Stimulated activated effector memory CD8-positive, alpha-beta T cell treated with anti-CD3 and anti-CD28 coated beads, Interleukin-12 subunit alpha, Interleukin-12 subunit beta, amount 100 ng/mL, for 72 hours (primary cell): ENCODE data around the gene SOX9.

Experiments used
- ATAC-seq: fragments of 150-1000 bp; cut with Tn5 transposase; 2 replicates; pipeline ENCODE4 v1.10.0; 2021
- DNase-seq, 2 donors: peaks; one replicate each; pipeline ENCODE4 v3.0.0; 2021 to 2022; ENCODE audit warnings: low spot score in 2 of 2
- H3K27ac Mint-ChIP-seq: one replicate; pipeline ENCODE4 v1.8.0; 2022; ENCODE audit warnings: mild to moderate bottlenecking, mixed read lengths
- H3K36me3 Mint-ChIP-seq: one replicate; pipeline ENCODE4 v1.8.0; 2022; ENCODE audit warnings: mild to moderate bottlenecking, mixed read lengths
- H3K4me1 Mint-ChIP-seq: one replicate; pipeline ENCODE4 v1.8.0; 2022; ENCODE audit warnings: mixed read lengths
- H3K4me3 Mint-ChIP-seq: one replicate; pipeline ENCODE4 v1.8.0; 2022; ENCODE audit warnings: mild to moderate bottlenecking, mixed read lengths
- H3K9me3 Mint-ChIP-seq: one replicate; pipeline ENCODE4 v1.8.0; 2022; ENCODE audit warnings: mixed read lengths

Gene SOX9

DNA sequence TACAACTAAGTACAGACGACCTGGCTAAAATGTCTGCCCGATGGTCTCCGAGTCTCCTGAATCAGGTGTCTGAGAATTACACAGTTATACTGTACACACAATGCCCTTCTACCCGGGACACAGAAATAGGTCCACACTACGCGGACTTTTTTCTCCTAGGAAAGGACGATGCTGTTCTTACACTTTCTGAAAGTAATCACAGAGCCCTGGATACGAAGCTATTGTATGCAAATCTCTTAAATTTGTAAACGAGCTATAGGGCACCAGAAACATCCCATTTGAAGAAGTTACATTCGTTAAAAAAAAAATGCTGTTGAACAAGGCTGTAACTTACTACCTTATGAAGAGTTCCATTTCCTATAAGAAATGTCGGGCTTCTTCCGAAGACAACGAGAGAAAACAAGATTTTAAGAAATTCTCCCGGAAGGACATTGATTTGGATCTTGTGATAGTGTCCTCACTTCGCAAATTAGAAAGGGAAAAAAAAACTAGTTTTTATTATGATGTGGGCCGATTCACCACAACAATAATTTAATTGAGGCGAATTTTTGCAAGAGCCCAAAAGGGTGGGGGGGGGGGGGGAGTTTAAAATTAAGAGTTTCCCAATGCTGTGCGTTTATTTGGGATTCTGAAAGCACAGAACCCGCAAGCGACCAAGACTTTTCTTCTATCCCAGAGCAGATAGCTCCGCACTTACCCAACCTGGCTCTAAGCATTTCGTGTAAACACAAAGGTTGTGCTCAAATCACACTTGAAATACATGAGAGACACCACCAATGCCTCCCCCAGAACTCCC is 1.5 kb upstream of the SOX9 start:
- Mint-ChIP-seq H3K36me3 (peaks cover 6% of the 10 kb centered on the region), H3K4me3 (no peak overlapping the region), H3K9me3 (no peaks in the 10 kb centered on the region), H3K4me1 (peaks cover 6% of the 10 kb centered on the region), H3K27ac (no peak overlapping the region)
- ATAC-seq (no peak), DNase-seq (no peak)

DNA sequence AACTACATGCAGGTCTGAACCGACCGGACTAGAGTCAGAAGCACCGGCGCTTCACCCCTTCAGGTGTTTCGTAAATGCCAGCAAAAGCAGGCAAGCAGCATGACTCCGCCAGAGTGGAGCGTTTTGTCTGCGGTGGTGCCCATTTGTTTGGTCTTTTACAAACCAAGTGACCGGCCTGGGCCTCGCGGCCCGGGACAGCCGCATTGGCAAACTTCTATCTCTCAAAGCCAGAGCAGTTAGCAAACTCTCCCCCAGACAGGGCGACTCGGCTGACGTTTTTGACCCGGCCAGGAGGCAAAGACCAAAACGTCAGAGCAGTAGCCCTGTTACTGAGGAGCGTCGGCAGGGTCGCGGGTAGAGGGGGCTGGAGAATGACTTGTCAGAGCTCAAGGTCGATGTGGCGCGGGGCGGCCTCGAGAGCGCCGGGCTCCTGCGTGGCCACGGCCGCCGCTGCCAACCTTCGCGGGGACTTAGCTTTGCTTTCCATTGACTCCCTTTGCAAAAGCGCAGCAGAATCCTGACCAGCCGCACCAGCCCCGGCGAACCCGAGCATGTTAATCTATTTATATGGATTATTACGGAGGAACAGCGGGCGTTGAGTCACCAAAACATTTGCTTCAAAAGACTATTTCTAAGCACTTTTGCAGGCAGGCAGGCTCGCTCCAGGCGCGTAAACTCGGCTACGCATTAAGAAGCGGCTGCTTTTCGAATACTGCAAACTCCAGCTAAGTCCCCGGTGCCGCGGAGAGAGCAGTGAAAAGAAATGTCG is 763 bp upstream of the SOX9 start:
- Mint-ChIP-seq H3K36me3 (peaks cover 6% of the 10 kb centered on the region), H3K4me3 (no peak overlapping the region), H3K4me1 (peaks cover 6% of the 10 kb centered on the region), H3K9me3 (no peaks in the 10 kb centered on the region), H3K27ac (no peak overlapping the region)
- DNase-seq (no peak), ATAC-seq (no peak)

DNA sequence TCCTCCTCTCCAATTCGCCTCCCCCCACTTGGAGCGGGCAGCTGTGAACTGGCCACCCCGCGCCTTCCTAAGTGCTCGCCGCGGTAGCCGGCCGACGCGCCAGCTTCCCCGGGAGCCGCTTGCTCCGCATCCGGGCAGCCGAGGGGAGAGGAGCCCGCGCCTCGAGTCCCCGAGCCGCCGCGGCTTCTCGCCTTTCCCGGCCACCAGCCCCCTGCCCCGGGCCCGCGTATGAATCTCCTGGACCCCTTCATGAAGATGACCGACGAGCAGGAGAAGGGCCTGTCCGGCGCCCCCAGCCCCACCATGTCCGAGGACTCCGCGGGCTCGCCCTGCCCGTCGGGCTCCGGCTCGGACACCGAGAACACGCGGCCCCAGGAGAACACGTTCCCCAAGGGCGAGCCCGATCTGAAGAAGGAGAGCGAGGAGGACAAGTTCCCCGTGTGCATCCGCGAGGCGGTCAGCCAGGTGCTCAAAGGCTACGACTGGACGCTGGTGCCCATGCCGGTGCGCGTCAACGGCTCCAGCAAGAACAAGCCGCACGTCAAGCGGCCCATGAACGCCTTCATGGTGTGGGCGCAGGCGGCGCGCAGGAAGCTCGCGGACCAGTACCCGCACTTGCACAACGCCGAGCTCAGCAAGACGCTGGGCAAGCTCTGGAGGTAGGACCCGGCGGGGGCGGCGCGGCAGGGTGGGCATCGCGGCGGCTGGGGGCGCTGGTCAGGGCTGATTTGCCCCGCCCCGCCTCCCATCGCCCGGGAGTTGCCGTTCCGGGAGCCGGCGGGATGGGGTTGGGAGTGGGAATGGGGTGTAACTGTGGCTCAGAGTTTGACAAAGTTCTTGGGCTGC is 567 bp downstream of the SOX9 start:
- H3K27ac Mint-ChIP-seq: no peak overlapping the region

DNA sequence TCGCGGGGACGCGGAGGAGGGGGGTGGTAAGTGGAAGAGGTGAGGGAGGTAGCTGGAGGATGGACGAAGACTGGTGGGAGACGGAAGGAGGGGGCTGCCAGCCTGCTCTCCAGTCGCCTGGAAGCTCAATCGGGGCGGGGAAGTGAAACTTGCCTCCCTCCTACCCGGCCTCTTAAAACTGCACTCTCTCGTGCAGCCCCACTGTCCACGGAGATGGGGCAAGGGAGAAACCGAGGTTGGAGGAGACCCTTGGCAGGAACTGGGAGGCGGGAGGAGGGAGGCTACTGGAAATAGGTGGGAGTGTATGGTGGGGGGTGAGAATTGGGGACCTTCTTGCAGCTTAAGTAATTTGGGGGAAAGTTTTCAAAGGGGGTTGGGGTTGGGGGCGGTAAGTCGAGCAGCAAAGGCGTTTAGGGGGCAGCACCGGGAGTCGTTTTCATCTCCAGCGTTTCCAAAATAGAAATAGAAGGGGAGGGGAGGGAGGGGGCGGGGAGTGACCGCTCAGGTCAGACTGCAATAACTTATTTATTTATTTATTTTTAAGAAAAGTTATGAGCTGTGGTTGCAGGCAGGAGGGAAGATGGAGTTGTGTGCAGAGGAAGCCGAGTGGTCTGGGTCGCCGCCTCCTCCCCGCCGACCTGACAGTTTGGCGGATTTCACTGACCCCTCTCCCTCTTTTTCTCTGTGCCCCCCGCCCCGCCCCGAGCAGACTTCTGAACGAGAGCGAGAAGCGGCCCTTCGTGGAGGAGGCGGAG is 1.4 kb downstream of the SOX9 start:
- Mint-ChIP-seq H3K4me3 (no peak overlapping the region), H3K27ac (no peak overlapping the region), H3K4me1 (peaks cover 6% of the 10 kb centered on the region), H3K9me3 (no peaks in the 10 kb centered on the region), H3K36me3 (peaks cover 6% of the 10 kb centered on the region)
- ATAC-seq: no peak
- DNase-seq: no peak

More for the DNA sequence above, 567 bp downstream of the SOX9 start:
- no peak overlapping the region for H3K4me3 Mint-ChIP-seq
- peaks cover 6% of the 10 kb centered on the region for H3K4me1 Mint-ChIP-seq
- no peaks in the 10 kb centered on the region for H3K9me3 Mint-ChIP-seq
- peaks cover 6% of the 10 kb centered on the region for H3K36me3 Mint-ChIP-seq
- DNase-seq (no peak), ATAC-seq (no peak)

DNA sequence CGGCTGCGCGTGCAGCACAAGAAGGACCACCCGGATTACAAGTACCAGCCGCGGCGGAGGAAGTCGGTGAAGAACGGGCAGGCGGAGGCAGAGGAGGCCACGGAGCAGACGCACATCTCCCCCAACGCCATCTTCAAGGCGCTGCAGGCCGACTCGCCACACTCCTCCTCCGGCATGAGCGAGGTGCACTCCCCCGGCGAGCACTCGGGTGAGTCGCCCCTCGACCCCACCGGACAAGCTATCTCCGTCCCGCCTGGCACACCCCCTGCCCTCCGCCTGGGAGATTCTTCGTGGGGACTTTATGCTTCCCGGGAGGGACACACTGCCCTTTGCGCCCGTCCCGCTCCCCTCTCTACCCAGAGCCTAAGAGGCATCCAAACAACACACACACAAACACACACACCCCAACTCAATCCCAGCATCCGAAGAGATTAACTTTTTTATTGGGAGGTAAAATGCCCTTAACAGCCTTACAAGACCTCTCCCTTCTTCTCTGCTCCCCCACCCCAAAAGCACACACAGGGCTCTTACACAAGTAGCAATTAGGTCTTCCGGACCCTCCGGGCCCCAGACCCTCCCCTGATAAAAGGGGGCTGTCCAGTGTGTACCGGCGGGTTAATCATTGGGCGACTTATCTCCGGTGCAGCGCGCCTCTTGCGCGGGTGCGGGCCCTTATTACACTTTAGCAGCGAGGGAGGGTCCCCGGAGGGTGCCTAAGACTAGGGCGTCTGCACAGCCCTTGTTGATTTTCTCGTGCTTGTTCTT is 2.1 kb downstream of the SOX9 start:
- DNase-seq: no peak
- H3K4me1 Mint-ChIP-seq: peaks cover 6% of the 10 kb centered on the region
- H3K9me3 Mint-ChIP-seq: peaks cover 3% of the 10 kb centered on the region
- H3K36me3 Mint-ChIP-seq: peaks cover 6% of the 10 kb centered on the region
- peak; percentile 16 for ATAC-seq
- H3K4me3 Mint-ChIP-seq: no peak overlapping the region
- H3K27ac Mint-ChIP-seq: no peak overlapping the region

DNA sequence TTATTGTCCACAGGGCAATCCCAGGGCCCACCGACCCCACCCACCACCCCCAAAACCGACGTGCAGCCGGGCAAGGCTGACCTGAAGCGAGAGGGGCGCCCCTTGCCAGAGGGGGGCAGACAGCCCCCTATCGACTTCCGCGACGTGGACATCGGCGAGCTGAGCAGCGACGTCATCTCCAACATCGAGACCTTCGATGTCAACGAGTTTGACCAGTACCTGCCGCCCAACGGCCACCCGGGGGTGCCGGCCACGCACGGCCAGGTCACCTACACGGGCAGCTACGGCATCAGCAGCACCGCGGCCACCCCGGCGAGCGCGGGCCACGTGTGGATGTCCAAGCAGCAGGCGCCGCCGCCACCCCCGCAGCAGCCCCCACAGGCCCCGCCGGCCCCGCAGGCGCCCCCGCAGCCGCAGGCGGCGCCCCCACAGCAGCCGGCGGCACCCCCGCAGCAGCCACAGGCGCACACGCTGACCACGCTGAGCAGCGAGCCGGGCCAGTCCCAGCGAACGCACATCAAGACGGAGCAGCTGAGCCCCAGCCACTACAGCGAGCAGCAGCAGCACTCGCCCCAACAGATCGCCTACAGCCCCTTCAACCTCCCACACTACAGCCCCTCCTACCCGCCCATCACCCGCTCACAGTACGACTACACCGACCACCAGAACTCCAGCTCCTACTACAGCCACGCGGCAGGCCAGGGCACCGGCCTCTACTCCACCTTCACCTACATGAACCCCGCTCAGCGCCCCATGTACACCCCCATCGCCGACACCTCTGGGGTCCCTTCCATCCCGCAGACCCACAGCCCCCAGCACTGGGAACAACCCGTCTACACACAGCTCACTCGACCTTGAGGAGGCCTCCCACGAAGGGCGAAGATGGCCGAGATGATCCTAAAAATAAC is 3.0 kb downstream of the SOX9 start:
- no peak overlapping the region for H3K4me3 Mint-ChIP-seq
- peaks cover 6% of the 10 kb centered on the region for H3K36me3 Mint-ChIP-seq
- H3K27ac Mint-ChIP-seq: no peak overlapping the region
- no peak for DNase-seq
- H3K9me3 Mint-ChIP-seq: peaks cover 3% of the 10 kb centered on the region
- ATAC-seq: no peak
- peaks cover 6% of the 10 kb centered on the region for H3K4me1 Mint-ChIP-seq

DNA sequence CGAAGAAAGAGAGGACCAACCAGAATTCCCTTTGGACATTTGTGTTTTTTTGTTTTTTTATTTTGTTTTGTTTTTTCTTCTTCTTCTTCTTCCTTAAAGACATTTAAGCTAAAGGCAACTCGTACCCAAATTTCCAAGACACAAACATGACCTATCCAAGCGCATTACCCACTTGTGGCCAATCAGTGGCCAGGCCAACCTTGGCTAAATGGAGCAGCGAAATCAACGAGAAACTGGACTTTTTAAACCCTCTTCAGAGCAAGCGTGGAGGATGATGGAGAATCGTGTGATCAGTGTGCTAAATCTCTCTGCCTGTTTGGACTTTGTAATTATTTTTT is 3.6 kb downstream of the SOX9 start:
- Mint-ChIP-seq H3K36me3 (peaks cover 6% of the 10 kb centered on the region), H3K4me1 (peaks cover 6% of the 10 kb centered on the region), H3K9me3 (peaks cover 5% of the 10 kb centered on the region), H3K4me3 (no peak overlapping the region), H3K27ac (no peak overlapping the region)
- DNase-seq: no peak
- ATAC-seq: no peak

DNA sequence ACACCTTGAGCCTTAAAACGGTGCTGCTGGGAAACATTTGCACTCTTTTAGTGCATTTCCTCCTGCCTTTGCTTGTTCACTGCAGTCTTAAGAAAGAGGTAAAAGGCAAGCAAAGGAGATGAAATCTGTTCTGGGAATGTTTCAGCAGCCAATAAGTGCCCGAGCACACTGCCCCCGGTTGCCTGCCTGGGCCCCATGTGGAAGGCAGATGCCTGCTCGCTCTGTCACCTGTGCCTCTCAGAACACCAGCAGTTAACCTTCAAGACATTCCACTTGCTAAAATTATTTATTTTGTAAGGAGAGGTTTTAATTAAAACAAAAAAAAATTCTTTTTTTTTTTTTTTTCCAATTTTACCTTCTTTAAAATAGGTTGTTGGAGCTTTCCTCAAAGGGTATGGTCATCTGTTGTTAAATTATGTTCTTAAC is 4.4 kb downstream of the SOX9 start:
- Mint-ChIP-seq H3K9me3 (peaks cover 5% of the 10 kb centered on the region), H3K27ac (no peak overlapping the region), H3K4me1 (peaks cover 6% of the 10 kb centered on the region), H3K36me3 (peaks cover 6% of the 10 kb centered on the region), H3K4me3 (no peak overlapping the region)
- DNase-seq (no peak), ATAC-seq (no peak)

DNA sequence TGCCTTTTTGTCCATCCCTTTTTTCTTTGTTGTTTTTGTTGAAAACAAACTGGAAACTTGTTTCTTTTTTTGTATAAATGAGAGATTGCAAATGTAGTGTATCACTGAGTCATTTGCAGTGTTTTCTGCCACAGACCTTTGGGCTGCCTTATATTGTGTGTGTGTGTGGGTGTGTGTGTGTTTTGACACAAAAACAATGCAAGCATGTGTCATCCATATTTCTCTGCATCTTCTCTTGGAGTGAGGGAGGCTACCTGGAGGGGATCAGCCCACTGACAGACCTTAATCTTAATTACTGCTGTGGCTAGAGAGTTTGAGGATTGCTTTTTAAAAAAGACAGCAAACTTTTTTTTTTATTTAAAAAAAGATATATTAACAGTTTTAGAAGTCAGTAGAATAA is 4.9 kb downstream of the SOX9 start:
- DNase-seq (no peak), ATAC-seq (no peak)
- Mint-ChIP-seq H3K4me1 (peaks cover 6% of the 10 kb centered on the region), H3K27ac (no peak overlapping the region), H3K9me3 (peaks cover 5% of the 10 kb centered on the region), H3K36me3 (peaks cover 6% of the 10 kb centered on the region), H3K4me3 (no peak overlapping the region)

DNA sequence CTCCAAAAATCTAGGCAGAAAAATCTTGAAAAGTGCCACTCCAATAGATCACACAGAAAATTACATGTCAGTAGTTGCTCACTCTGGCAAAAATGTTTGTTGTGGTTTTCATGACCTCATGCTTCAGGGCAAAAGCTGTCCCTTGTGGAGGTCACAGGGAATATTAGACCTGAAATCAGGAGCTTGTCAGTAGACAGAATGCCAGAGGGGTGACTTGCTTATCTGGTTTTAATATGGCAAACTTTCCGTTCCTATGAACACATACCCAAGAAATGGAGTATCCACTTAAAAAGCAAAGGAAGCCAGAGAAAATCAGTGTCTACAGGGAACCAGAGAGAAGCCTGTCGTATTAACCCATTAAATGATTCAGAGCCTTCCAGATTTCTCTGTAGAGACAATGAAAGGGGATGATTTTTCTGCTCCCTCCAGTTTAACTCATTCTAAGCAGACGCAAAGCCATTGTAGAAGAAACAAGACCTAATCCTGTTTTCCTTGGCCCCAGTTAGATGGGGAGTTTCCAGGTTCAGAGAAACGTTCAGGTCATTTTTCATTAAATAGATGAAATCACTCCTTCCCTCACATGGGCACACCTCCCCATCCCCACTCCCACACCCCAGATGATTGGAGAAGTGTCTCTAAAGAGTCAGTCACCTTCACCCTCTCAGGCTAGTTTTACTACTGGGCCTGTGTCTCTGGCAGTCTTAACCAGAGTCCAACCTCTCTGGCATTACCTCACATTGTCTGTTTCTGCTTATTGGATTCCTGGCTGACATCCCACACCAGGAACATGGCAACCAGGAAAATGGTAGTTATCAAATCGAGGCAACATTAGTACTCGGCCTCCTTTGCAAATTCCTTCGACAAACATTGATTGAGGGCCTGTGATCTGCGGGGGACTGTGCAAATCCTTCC is 6.0 kb downstream of the SOX9 start:
- DNase-seq (no peak), ATAC-seq (no peak)
- peaks cover 5% of the 10 kb centered on the region for H3K9me3 Mint-ChIP-seq
- H3K4me3 Mint-ChIP-seq: no peak overlapping the region
- no peak overlapping the region for H3K27ac Mint-ChIP-seq
- peaks cover 6% of the 10 kb centered on the region for H3K36me3 Mint-ChIP-seq
- H3K4me1 Mint-ChIP-seq: peaks cover 6% of the 10 kb centered on the region

DNA sequence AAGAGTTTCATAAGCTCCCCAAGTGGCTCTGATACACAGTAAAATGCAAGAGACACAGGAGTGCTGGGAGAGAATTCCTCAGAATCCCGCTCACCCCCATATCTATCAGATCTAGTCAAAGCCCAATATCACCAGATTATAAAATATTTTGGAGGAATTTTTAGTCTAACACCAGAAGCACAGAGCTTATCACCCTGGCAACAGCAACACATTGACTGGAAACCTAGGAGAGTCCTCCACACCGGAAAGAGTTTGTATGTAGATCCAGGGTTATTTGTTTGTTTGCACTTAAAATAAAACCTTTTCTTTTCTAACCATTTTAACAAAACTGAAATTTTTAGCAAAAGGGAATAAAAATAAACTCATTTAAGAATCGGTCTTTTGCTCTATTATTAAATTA is 7.2 kb downstream of the SOX9 start:
- no peak overlapping the region for H3K27ac Mint-ChIP-seq
- DNase-seq: no peak
- H3K4me3 Mint-ChIP-seq: no peak overlapping the region
- H3K4me1 Mint-ChIP-seq: peaks cover 2% of the 10 kb centered on the region
- peaks cover 5% of the 10 kb centered on the region for H3K9me3 Mint-ChIP-seq
- peaks cover 2% of the 10 kb centered on the region for H3K36me3 Mint-ChIP-seq
- no peak for ATAC-seq

DNA sequence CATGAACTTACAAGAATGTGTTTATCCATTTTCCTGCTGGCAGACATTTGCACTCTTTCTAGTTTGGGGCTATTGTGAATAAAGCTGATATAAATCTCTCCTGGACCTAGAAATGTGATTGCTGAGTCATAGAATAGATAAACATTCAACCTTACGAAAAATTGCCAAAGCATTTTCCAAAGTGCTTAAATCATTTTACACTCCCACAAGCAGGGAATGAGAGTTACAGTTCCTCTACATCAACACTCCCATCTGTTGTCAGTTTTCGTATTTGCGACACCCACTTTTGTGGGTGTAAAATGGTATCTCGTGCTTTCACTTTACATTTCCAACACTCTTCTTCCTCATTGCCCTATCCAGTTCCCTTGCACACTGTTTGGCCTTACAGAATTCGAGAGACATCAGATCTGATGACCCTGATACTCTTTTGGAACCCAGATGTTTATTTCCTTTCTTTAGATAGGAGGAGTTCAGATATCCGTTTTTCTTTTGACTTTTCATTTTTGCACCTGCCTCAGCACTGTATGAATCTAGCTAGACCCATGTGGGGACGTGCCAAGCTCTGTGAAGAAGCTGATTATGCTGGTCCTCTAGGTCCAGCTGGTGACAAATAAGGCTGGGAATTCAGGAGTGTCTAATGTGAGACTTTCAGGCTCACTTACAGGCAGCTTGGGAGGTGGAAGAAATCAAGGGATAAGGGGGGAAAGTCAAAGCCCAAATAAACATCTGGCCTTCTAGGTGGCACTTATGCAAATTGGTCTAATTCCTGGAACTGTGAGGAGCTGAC is 14.0 kb downstream of the SOX9 start:
- no peak overlapping the region for H3K27ac Mint-ChIP-seq
- no peak overlapping the region for H3K4me3 Mint-ChIP-seq
- H3K9me3 Mint-ChIP-seq: peaks cover 7% of the 10 kb centered on the region
- no peaks in the 10 kb centered on the region for H3K4me1 Mint-ChIP-seq
- DNase-seq (no peak), ATAC-seq (no peak)
- no peaks in the 10 kb centered on the region for H3K36me3 Mint-ChIP-seq
